ENCODE data around the gene KIF17.

- TF ChIP-seq CTCF (IDR thresholded peaks at IDR 0.05) (no peak), POLR2A (IDR thresholded peaks at IDR 0.05) (no peak)
These were observed 16.0 kb downstream of the KIF17 start for GRCh38 chr1:20701847-20702246.
